H7 (cell line): ENCODE measurements around the gene VAMP5. TPM values are rescaled to one million over a fixed set of nuclear protein-coding genes. Genes with fewer than 3 reads are reported as not detected.

ENCODE experiments used
- DNase-seq: peaks from one replicate; pipeline ENCODE4 v3.0.0; 2012
- H3K27me3 ChIP-seq: 2 replicates; pipeline ENCODE4 v1.6.0; 2011; ENCODE audit warnings: mild to moderate bottlenecking, low read length; ENCODE audit not compliant: control insufficient read depth, insufficient read depth
- H3K36me3 ChIP-seq: replicated peaks from 2 replicates; pipeline ENCODE4 v1.5.1; 2011; ENCODE audit warnings: low read length; ENCODE audit not compliant: control insufficient read depth, insufficient read depth
- H3K4me3 ChIP-seq: 2 replicates; pipeline ENCODE4 v1.5.1; 2011; ENCODE audit warnings: low read depth, mild to moderate bottlenecking, control low read depth, low read length, moderate library complexity; ENCODE audit not compliant: insufficient read depth
- total RNA-seq: library from RNA; depleted of rRNA; stranded (reverse); fragments of >200 nt; shearing (Covaris generic); gene quantifications from 2 replicates; pipeline ENCODE4 v1.2.3, GENCODE V29; 2014

Gene VAMP5
- total RNA-seq, 1 experiment from 2014 or later: 1.4 TPM

DNA sequence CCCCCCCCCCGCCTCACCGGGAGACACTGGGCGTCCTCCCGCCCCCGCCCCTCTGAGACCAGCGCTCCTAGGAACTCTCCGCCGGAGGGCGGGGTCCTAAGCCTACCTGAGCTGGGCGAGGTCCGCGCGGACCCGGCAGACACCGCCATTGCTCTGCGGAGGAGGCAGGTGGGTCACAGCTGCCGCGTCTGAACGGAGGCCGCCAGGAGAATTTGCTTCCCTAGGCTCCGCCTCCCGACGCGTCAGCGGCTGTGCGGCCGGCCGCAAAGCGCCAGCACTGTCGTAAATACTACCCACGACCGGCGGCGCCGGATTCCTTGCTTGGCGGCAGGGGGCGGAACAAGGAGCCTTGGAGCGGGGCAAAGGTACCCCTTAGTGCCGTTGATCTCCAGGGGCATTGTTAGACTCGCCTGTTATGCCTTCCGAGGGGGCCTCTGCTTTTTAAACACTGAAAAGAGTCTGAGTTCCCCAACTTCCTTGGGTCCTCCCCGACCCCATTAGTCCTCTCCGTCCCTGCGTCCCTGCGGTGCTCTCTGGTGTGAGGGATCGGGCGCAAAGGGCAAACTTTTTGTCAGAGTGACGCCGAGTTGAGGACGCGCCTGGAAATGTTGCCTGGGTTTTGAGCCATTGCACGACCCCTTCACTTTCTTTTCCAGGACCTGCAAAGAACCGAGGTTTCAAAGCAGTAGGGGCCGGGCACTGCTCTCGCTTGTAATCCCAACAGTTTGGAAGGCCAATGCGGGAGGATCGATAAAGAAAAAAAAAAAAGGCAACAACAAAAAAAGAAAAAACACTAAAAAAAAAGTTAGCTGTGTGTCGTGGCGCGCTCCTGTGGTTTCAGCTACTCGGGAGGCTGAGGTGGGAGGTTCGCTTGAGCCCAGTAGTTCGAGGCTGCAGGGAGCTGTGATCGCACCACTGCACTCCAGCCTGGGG, 22.7 kb upstream of the VAMP5 start, which contains the start of gene GGCX:
Gene GGCX, minus strand, starts transcription at position 214 of the 933 bp plus-strand sequence. Its CDS starts 65 bp downstream, at position 149.
- Histone ChIP-seq H3K36me3 (peaks cover 9% of the 10 kb centered on the region), H3K27me3 (no peaks in the 10 kb centered on the region), H3K4me3 (peak within 1 kb of the TSS; percentile 84)
- peak; percentile 96 for DNase-seq

DNA sequence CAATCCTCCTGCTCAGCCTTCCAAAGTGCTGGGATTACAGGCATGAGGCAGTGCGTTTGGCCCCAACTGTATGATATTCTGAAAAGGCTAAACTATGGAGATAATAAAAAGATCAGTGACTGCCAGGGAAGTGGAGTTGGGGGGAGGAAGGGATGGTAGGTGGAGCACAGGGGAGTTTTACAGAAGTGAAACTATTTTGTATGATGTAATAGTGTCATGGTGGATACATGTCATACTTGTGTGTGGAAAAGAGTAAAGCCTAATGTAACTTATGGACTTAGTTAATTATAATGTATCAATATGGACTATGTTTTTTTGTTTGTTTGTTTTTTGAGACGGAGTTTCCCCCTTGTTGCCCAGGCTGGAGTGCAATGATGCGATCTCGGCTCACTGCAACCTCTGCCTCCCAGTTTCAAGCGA, 20.1 kb upstream of the VAMP5 start:
- no peak for DNase-seq
- Histone ChIP-seq H3K27me3 (no peaks in the 10 kb centered on the region), H3K36me3 (no peaks in the 10 kb centered on the region), H3K4me3 (no peak overlapping the region)

DNA sequence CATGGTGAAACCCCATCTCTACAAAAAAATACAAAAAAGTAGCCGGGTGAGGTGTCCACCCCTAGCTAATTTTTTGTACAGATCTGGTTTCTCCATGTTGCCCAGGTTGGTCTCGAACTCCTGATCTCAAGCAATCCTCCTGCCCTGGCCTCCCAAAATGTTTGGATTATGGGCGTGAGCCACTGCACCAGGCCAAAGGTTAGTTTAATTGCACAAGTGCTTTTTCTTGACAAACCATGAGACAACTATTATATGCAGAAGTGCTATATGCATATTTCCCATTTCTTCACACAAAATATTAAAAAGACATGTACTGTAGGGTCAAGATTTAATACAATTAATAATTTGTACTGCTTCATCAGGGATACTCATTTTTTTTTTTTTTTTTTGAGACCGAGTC, 18.0 kb upstream of the VAMP5 start:
- H3K27me3 ChIP-seq: peaks cover 11% of the 10 kb centered on the region
- DNase-seq: no peak
- no peak overlapping the region for H3K4me3 ChIP-seq
- H3K36me3 ChIP-seq: no peaks in the 10 kb centered on the region

DNA sequence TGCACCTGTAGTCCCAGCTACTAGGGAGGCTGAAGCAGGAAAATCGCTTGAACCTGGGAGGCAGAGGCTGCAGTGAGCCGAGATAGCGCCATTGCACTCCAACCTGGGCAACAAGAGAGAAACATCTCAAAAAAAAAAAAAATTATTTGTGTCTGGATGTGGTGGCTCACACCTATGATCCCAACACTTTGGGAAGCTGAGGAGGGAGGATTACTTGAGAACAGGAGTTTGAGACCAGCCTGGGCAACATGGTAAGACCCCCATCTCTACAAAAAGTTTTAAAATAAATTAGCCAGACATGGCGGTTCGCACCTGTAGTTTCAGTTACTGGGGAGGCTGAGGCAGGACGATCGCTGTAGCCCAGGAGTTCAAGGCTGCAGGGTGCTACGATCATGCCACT, 8.5 kb upstream of the VAMP5 start:
- Histone ChIP-seq H3K36me3 (no peaks in the 10 kb centered on the region), H3K4me3 (no peak overlapping the region), H3K27me3 (peaks cover 7% of the 10 kb centered on the region)
- no peak for DNase-seq

DNA sequence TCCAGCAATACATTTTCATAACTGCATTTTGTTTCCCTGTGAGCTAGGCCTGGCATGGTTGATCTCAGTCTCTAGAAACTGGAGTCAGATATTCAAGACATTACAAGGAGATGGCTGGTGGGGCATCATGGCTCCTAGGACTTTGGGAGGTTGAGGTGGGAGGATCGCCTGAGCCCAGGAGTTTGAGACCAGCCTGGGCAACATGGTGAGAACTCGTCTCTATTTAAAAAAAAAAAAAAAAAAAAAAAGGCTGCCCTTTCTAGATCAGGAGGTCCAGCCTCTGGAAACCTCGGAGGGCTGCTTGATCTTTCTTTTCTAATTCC, 7.2 kb upstream of the VAMP5 start:
- H3K36me3 ChIP-seq: no peaks in the 10 kb centered on the region
- no peak for DNase-seq
- no peaks in the 10 kb centered on the region; the same call in 1 of the 2 replicates for H3K27me3 ChIP-seq
- H3K4me3 ChIP-seq: no peak overlapping the region

DNA sequence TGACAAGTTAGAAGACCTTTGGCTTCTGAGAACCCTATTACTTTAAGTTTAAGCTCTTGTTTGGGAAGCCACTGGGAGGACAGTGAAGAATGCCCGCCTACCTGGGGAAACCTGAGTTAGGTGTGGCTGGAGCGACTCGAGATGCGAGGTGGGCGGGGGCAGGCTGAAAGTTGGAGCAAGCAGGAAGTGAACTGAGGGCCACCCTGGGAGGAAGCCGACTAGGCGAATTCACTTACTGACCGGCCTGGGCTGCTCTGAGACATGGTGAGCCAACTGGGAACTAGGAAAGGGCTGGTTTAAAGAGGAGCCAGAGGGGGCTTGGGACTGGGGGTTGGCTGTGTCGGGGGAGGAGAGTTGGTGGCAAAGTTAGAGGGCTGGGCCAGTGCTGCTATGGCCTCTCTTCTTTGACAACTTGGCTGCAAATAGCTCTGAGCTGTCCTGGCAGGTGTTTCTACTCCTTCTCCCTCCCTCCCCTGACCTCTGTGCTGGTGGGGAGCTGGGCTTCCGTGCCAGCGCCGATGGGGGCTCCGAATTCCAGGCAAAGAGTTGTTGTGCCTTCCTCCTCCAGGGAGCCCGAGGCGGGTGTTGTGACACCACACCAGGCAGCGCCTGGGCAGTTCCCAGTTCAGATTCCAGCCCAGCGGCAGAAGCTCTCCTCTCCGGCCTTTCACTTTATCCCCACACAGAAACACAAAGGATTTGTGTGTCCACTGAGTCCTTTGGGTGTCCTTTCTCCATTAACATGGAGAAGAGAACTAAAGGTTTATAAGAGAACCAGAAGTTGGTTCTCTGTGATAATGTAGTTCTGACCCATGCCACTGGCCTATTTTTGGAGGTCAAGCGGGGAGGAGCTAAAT, 6.6 kb upstream of the VAMP5 start, which contains the start of gene VAMP8:
Gene VAMP8, plus strand, starts transcription at position 201 of the 857 bp plus-strand sequence. Its CDS starts 61 bp downstream, at position 262.
- no peaks in the 10 kb centered on the region for H3K36me3 ChIP-seq
- peak within 1 kb of the TSS; percentile 48 for H3K4me3 ChIP-seq
- DNase-seq: peak; percentile 88
- no peaks in the 10 kb centered on the region for H3K27me3 ChIP-seq

DNA sequence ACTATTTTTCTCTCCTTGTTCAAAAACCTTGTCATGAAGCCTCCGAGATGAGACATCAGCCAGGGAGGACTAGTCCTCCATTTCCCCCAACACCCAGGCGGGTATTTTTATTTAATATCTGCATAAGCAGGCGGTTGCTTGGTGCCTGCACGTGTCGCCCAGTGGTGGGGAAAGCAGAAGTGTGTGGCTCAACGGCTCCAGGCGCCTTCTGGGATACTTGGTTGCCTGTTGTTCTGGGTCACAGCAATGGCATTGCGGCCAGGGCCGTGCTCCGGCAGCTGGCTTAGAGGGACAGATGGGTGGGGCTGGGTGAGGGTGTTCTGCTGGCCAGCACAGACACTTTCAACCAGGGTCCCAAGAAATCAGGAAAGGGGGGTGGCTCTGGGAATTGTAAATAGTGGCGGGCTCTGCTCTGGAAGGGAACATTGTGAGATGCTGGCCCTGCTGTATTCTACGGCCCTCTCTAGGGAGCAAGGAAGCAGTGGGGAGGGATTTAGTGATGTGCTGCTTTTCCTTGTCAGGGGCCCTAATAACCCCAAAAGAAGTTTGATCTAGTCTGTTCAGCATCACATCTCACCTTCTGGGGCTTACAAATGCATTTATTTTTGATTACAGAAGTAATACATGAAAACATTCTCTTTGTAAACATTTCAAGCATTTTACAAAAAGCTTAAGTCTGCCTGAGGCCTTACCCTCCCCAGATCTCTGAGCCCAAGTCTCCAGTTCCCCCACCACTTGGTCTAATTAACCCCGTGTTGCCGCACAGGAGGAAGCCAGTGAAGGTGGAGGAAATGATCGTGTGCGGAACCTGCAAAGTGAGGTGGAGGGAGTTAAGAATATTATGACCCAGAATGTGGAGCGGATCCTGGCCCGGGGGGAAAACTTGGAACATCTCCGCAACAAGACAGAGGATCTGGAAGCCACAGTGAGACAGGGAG, 5.7 kb upstream of the VAMP5 start:
- H3K4me3 ChIP-seq: peak overlapping the region; percentile 48
- DNase-seq: peak; percentile 46

DNA sequence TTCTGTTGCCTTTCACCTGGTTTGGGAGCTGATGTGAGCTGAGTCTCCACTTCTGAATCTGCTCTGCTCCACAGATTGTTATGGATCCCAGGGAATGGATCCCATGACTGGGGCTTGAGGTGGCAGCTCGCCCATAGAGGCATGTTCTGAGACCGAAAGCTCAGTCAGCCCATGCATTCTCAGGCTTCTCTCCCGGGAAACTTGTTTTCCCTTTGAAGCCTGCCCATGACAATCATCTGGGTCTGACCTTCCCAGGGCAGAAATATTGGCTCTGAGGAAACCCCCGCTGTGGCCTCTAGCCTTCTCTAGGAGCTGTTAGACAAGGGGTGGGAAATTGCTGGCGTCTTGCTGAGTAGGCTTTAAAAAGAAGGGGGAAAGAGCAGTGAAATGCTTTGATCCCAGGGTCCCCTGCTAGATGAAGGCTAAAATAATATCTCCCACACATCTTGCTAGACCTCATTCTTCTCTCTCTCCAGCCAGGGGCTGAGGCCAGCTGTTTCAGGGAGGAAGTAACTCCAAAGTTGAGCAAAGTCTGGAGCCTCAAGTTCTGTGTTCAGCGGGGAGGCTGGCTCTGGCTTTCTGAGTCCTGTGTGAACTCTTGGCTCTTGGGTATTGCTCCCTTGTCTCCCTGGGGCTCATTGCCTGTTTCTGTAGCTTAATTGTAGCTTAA, 4.8 kb upstream of the VAMP5 start:
- peaks cover 8% of the 10 kb centered on the region for H3K27me3 ChIP-seq
- no peaks in the 10 kb centered on the region for H3K36me3 ChIP-seq
- peak; percentile 60 for DNase-seq
- H3K4me3 ChIP-seq: no peak overlapping the region

More for the DNA sequence above, 5.7 kb upstream of the VAMP5 start:
- peaks cover under 1% of the 10 kb centered on the region for H3K27me3 ChIP-seq
- no peaks in the 10 kb centered on the region for H3K36me3 ChIP-seq

DNA sequence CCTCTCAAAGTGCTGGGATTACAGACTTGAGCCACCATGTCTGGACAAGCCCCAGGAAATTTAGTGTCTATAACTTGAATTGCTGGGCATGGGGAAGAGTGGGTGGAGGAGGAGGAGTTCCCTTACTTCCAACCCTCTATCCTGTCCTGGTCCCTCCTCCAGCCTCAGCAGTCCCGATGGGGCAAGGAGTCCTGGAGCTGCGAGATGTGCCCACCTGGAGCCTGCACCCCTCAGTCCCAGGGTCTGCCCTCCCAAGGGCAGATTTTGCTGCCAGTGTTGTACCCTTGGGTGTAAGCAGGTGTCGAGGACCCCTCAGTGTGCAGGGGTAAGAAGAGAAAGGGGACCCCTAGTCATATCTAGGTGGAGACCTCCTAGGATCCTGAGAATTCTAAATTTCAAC, 4.0 kb upstream of the VAMP5 start:
- H3K27me3 ChIP-seq: peaks cover 16% of the 10 kb centered on the region
- H3K36me3 ChIP-seq: no peaks in the 10 kb centered on the region
- peak; percentile 5 for DNase-seq
- H3K4me3 ChIP-seq: no peak overlapping the region

DNA sequence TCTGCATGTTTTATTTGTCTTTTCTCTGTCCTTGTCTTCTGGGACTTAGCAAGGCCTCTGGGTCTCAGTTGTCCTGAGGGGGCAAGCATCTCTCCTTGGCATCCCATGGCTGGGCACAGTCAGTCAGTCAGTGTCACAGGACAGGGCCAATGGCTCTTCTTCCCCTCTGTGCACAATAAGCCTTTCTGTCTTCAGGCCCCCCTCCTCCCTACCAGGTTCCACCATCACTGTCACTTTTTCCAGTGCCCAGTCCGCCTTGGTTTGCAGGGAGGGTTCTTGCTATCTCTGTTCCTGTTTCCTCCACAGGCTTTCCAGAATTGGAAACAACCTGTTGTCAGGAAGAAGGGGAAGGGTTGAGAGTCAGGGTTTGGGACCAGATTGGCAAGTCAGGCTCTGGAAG, 1.7 kb upstream of the VAMP5 start:
- Histone ChIP-seq H3K4me3 (no peak overlapping the region), H3K27me3 (peaks cover 18% of the 10 kb centered on the region), H3K36me3 (no peaks in the 10 kb centered on the region)
- DNase-seq: peak; percentile 11

DNA sequence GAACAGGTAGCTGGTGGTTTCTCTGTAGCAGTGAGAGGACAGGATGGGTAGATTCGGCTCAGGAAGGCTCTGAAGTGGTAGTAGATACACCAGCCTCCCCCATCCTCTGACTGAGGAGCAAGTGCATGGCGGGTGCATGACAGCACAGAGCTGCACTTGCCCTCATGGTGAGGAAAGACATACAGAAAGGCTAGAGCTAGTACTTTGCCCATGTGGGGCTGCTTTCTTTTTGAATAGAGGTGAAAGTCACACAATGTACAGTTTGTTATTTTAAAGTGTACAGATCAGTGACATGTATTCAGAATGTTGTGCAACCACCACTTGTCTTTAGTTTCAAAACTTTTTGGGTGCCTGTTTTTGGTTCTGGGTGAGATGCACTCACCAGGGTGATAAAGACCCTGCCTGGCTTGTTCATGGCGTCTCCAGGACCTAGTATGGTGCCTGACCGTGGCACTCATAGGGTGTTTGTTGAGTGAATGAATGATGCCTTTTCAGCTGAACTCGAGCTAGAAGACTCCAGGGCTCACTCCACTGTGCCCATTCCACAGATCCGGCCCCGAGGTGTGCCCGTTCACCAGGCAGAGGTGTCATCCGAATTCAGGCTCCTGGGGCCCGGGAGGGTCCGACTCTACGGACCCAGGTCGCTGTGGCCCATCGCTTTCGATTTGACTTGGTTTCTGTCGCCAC, 421 bp upstream of the VAMP5 start:
- peak overlapping the region; percentile 53 for H3K4me3 ChIP-seq
- no peaks in the 10 kb centered on the region for H3K36me3 ChIP-seq
- DNase-seq: peak; percentile 19
- peaks cover 18% of the 10 kb centered on the region for H3K27me3 ChIP-seq

DNA sequence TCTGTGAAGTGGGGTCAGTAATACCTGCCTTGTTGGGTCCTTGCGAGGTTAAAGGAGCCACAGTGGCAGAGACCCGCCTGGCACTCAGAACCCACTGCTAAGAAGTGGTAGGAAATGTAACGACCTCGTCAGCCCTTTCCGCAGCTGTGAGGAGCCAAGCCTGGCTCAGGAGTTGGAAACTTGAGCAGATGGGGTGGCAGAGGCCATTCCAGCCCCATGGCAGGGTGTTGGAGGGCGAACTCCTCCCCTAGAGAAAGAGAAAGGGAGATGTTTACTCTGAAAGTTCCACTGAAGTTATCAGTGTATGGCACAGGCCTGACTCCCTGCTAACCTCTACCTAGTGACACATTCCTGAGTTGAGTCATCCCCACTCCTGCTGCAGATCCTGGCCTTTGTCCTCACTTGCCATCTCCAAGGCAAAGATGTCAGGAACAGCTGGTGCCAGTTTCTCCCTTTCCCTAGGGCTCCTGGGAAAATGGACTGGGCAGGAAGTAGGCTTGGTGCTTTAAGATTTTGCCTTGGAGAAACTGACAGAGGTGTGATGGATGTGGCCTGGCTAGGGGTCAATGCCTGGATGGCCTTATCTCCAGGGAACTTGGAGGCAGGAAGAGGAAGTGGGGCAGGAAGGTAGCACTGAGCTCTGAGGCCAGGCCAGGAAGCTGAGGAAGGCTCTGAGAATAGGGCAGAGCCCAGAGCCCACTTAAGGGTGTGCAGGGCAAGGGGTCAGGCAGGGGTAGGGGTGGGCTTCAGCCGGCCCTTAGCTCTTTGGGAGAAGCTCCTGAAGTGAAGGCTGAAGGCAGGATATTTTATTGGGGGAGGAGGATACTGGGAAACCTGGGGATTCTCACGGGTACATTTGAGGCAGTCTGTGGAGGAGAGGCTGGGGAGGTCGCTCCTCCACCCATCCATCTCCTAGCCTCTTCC, 888 bp downstream of the VAMP5 start:
- Histone ChIP-seq H3K36me3 (no peaks in the 10 kb centered on the region), H3K4me3 (peak overlapping the region; percentile 53), H3K27me3 (peaks cover 18% of the 10 kb centered on the region)
- DNase-seq: no peak
